ENCODE results near the gene CAPRIN1.

DNA sequence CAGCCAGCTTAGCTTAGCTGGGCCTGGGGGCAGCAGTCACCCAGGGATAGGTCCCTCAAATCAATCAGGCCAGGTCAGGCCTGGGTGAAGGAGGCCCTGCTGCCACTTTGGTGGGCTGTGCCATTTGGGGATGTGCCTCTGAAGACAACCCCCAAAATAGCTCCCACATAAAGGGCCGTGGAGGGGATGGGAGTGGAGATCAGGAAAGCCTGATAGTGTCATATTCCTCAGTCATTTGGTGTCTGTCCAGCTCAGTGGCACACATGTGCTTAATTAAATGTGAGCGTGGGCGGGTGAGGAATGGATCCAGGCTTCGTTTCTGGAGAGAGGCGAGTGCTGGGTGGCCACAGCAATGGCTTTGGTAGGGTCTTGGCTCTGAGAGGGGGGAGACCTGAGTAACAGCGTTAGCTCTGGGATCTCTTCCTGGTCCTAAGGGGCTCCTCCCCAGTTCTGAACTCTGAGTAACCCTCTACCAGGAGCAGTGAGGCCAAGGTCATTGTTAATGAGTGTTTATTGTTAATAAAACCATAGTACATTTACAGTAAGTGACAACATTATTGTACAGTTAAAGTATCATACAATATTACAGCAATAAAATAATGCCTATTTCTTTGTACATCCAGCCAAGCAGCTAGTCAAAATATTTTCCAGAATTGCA lies 99.1 kb downstream of the CAPRIN1 start:
- TF ChIP-seq, protein P1, sequence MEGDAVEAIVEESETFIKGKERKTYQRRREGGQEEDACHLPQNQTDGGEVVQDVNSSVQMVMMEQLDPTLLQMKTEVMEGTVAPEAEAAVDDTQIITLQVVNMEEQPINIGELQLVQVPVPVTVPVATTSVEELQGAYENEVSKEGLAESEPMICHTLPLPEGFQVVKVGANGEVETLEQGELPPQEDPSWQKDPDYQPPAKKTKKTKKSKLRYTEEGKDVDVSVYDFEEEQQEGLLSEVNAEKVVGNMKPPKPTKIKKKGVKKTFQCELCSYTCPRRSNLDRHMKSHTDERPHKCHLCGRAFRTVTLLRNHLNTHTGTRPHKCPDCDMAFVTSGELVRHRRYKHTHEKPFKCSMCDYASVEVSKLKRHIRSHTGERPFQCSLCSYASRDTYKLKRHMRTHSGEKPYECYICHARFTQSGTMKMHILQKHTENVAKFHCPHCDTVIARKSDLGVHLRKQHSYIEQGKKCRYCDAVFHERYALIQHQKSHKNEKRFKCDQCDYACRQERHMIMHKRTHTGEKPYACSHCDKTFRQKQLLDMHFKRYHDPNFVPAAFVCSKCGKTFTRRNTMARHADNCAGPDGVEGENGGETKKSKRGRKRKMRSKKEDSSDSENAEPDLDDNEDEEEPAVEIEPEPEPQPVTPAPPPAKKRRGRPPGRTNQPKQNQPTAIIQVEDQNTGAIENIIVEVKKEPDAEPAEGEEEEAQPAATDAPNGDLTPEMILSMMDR (IDR thresholded peaks at IDR 0.05; ENCODE audit: control extremely low read depth in 1 of 3, insufficient read depth in 1 of 3, low read depth in 1 of 3, low read length in 3 of 3), result no peak
- TF ChIP-seq POLR2A (IDR thresholded peaks at IDR 0.05; ENCODE audit: control extremely low read depth in 1 of 2, low read depth in 2 of 2, low read length in 2 of 2), result no peak
- no peak for TF ChIP-seq EP300 (IDR thresholded peaks at IDR 0.05; ENCODE audit: borderline replicate concordance in 1 of 2, low read depth in 2 of 2, low read length in 2 of 2)
- no peak for TF ChIP-seq TCF12 (IDR thresholded peaks at IDR 0.05; ENCODE audit: low read depth, low read length)
- no peak for TF ChIP-seq MAFK (IDR thresholded peaks at IDR 0.05; ENCODE audit: low read depth, low read length)
- no peak for TF ChIP-seq EGR1 (IDR thresholded peaks at IDR 0.05; ENCODE audit: borderline replicate concordance, low read depth, low read length)
- no peak for TF ChIP-seq YY1 (IDR thresholded peaks at IDR 0.05; ENCODE audit: low read depth, low read length)
- no peak for TF ChIP-seq SP2 (IDR thresholded peaks at IDR 0.05; ENCODE audit: low read length)
- TF ChIP-seq, protein P2, sequence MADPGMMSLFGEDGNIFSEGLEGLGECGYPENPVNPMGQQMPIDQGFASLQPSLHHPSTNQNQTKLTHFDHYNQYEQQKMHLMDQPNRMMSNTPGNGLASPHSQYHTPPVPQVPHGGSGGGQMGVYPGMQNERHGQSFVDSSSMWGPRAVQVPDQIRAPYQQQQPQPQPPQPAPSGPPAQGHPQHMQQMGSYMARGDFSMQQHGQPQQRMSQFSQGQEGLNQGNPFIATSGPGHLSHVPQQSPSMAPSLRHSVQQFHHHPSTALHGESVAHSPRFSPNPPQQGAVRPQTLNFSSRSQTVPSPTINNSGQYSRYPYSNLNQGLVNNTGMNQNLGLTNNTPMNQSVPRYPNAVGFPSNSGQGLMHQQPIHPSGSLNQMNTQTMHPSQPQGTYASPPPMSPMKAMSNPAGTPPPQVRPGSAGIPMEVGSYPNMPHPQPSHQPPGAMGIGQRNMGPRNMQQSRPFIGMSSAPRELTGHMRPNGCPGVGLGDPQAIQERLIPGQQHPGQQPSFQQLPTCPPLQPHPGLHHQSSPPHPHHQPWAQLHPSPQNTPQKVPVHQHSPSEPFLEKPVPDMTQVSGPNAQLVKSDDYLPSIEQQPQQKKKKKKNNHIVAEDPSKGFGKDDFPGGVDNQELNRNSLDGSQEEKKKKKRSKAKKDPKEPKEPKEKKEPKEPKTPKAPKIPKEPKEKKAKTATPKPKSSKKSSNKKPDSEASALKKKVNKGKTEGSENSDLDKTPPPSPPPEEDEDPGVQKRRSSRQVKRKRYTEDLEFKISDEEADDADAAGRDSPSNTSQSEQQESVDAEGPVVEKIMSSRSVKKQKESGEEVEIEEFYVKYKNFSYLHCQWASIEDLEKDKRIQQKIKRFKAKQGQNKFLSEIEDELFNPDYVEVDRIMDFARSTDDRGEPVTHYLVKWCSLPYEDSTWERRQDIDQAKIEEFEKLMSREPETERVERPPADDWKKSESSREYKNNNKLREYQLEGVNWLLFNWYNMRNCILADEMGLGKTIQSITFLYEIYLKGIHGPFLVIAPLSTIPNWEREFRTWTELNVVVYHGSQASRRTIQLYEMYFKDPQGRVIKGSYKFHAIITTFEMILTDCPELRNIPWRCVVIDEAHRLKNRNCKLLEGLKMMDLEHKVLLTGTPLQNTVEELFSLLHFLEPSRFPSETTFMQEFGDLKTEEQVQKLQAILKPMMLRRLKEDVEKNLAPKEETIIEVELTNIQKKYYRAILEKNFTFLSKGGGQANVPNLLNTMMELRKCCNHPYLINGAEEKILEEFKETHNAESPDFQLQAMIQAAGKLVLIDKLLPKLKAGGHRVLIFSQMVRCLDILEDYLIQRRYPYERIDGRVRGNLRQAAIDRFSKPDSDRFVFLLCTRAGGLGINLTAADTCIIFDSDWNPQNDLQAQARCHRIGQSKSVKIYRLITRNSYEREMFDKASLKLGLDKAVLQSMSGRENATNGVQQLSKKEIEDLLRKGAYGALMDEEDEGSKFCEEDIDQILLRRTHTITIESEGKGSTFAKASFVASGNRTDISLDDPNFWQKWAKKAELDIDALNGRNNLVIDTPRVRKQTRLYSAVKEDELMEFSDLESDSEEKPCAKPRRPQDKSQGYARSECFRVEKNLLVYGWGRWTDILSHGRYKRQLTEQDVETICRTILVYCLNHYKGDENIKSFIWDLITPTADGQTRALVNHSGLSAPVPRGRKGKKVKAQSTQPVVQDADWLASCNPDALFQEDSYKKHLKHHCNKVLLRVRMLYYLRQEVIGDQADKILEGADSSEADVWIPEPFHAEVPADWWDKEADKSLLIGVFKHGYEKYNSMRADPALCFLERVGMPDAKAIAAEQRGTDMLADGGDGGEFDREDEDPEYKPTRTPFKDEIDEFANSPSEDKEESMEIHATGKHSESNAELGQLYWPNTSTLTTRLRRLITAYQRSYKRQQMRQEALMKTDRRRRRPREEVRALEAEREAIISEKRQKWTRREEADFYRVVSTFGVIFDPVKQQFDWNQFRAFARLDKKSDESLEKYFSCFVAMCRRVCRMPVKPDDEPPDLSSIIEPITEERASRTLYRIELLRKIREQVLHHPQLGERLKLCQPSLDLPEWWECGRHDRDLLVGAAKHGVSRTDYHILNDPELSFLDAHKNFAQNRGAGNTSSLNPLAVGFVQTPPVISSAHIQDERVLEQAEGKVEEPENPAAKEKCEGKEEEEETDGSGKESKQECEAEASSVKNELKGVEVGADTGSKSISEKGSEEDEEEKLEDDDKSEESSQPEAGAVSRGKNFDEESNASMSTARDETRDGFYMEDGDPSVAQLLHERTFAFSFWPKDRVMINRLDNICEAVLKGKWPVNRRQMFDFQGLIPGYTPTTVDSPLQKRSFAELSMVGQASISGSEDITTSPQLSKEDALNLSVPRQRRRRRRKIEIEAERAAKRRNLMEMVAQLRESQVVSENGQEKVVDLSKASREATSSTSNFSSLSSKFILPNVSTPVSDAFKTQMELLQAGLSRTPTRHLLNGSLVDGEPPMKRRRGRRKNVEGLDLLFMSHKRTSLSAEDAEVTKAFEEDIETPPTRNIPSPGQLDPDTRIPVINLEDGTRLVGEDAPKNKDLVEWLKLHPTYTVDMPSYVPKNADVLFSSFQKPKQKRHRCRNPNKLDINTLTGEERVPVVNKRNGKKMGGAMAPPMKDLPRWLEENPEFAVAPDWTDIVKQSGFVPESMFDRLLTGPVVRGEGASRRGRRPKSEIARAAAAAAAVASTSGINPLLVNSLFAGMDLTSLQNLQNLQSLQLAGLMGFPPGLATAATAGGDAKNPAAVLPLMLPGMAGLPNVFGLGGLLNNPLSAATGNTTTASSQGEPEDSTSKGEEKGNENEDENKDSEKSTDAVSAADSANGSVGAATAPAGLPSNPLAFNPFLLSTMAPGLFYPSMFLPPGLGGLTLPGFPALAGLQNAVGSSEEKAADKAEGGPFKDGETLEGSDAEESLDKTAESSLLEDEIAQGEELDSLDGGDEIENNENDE (IDR thresholded peaks at IDR 0.05; ENCODE audit: insufficient replicate concordance, low read length), result no peak
